ENCODE measurements around the gene PDE6C.

The PDE6C gene

GRCh38 chr10:93612311-93612710, at the start of gene PDE6C:
Gene PDE6C, plus strand, starts transcription at chr10:93612537. Its CDS starts 189 bp downstream, at chr10:93612726.
- no peak for DNase-seq

GRCh38 chr10:93565446-93565845, 46.9 kb upstream of the PDE6C start:
- DNase-seq, result no peak

- no peak for DNase-seq
Measured at GRCh38 chr10:93566435-93567276, 45.7 kb upstream of the PDE6C start, which contains the start of gene FFAR4. Gene FFAR4, plus strand, starts transcription at chr10:93566665. Its CDS starts 56 bp downstream, at chr10:93566721.

GRCh38 chr10:93567277-93568104, 44.8 kb upstream of the PDE6C start:
- no peak for DNase-seq

- no peak for DNase-seq
Measured at GRCh38 chr10:93568105-93568390, 44.3 kb upstream of the PDE6C start.

- DNase-seq, result no peak
Measured at GRCh38 chr10:93570383-93570782, 42.0 kb upstream of the PDE6C start.

- no peak for DNase-seq
Measured at GRCh38 chr10:93572606-93573005, 39.7 kb upstream of the PDE6C start.

- DNase-seq, result no peak
Measured at GRCh38 chr10:93573051-93573909, 39.1 kb upstream of the PDE6C start.

GRCh38 chr10:93573924-93574323, 38.4 kb upstream of the PDE6C start:
- DNase-seq, result no peak

- DNase-seq, result no peak
Measured at GRCh38 chr10:93576888-93577287, 35.4 kb upstream of the PDE6C start.

GRCh38 chr10:93577565-93577964, 34.8 kb upstream of the PDE6C start:
- DNase-seq, result no peak

GRCh38 chr10:93579089-93579488, 33.2 kb upstream of the PDE6C start:
- no peak for DNase-seq

- no peak for DNase-seq
Measured at GRCh38 chr10:93579985-93580711, 32.2 kb upstream of the PDE6C start.

- DNase-seq, result no peak
Measured at GRCh38 chr10:93580828-93581227, 31.5 kb upstream of the PDE6C start.

- no peak for DNase-seq
Measured at GRCh38 chr10:93584445-93584844, 27.9 kb upstream of the PDE6C start.

- DNase-seq, result no peak
Measured at GRCh38 chr10:93589648-93590562, 22.4 kb upstream of the PDE6C start.

GRCh38 chr10:93590638-93591037, 21.7 kb upstream of the PDE6C start:
- DNase-seq, result no peak

GRCh38 chr10:93591065-93591808, 21.1 kb upstream of the PDE6C start:
- no peak for DNase-seq

- DNase-seq, result no peak
Measured at GRCh38 chr10:93593254-93593653, 19.1 kb upstream of the PDE6C start.

GRCh38 chr10:93593749-93594148, 18.6 kb upstream of the PDE6C start:
- DNase-seq, result no peak

- DNase-seq, result no peak
Measured at GRCh38 chr10:93594518-93594917, 17.8 kb upstream of the PDE6C start.
